ENCODE measurements around the gene HOXA4. TPM values are rescaled to one million over a fixed set of nuclear protein-coding genes. Genes with fewer than 3 reads are reported as not detected.

The HOXA4 gene
- total RNA-seq, 5 donors from 2014 or later (not counting 1 experiment from before 2014, with no cell fraction given): 0.25 to 0.38 (median 0.36) TPM; not detected in 2

- peaks cover 0 to 6% of the 10 kb centered on the region in 2 donors for H3K27me3 Mint-ChIP-seq
- H3K4me3 Mint-ChIP-seq: no peak overlapping the region
- DNase-seq (no peak), ATAC-seq (replicated peaks in 1 of 4) (no peak)
- Histone ChIP-seq H3K27ac (ENCODE audit: low read length) (no peak overlapping the region), H3K36me3 (ENCODE audit: control insufficient read depth in 2 of 2, extremely low read depth in 1 of 2, insufficient read depth in 1 of 2, low read length in 1 of 2) (no peaks in the 10 kb centered on the region), H3K4me3 (ENCODE audit: control insufficient read depth in 1 of 2, extremely low read depth in 1 of 2, low read length in 1 of 2) (no peak overlapping the region), H3K27me3 (replicated peaks in 1 of 2; ENCODE audit: control insufficient read depth in 2 of 2, extremely low read depth in 1 of 2, insufficient read depth in 2 of 2, low read length in 1 of 2) (peaks cover 0 to 41% of the 10 kb centered on the region in 2 experiments), H3K9me3 (no peaks in the 10 kb centered on the region), H3K4me1 (ENCODE audit: control insufficient read depth in 1 of 2, extremely low read depth in 1 of 2, insufficient read depth in 2 of 2, low read length in 2 of 2) (no peaks in the 10 kb centered on the region)
- 79% methylated on average over 8 of the region's 20 CpGs for WGBS (ENCODE audit: insufficient coverage)
- no peaks in the 10 kb centered on the region for H3K36me3 Mint-ChIP-seq
- no peaks in the 10 kb centered on the region for H3K4me1 Mint-ChIP-seq
- ChIA-PET POLR2A (interaction anchor here in 1 of 2 donors (0.5 kb wide), 1 partner anchor 1036 kb away, joined by 3 read pairs; no protein-coding TSS in a partner anchor), CTCF (no interaction called here)
- no peaks in the 10 kb centered on the region for H3K9me3 Mint-ChIP-seq
- H3K27ac Mint-ChIP-seq: no peak overlapping the region
These were observed 14.3 kb downstream of the HOXA4 start for GRCh38 chr7:27116031-27116961.

GRCh38 chr7:27115221-27116026, 15.1 kb downstream of the HOXA4 start:
- H3K27me3 Mint-ChIP-seq: peaks cover 0 to 6% of the 10 kb centered on the region in 2 donors
- H3K27ac Mint-ChIP-seq: no peak overlapping the region
- WGBS (ENCODE audit: insufficient coverage): 95% methylated on average over 37 of the region's 45 CpGs
- ChIA-PET CTCF (no interaction called here), POLR2A (interaction anchor here in 1 of 2 donors (0.5 kb wide), 1 partner anchor 1037 kb away, joined by 3 read pairs; no protein-coding TSS in a partner anchor)
- no peaks in the 10 kb centered on the region for H3K4me1 Mint-ChIP-seq
- Histone ChIP-seq H3K27me3 (replicated peaks in 1 of 2; ENCODE audit: control insufficient read depth in 2 of 2, extremely low read depth in 1 of 2, insufficient read depth in 2 of 2, low read length in 1 of 2) (peaks cover 0 to 38% of the 10 kb centered on the region in 2 experiments), H3K36me3 (ENCODE audit: control insufficient read depth in 2 of 2, extremely low read depth in 1 of 2, insufficient read depth in 1 of 2, low read length in 1 of 2) (no peaks in the 10 kb centered on the region), H3K4me3 (ENCODE audit: control insufficient read depth in 1 of 2, extremely low read depth in 1 of 2, low read length in 1 of 2) (no peak overlapping the region), H3K4me1 (ENCODE audit: control insufficient read depth in 1 of 2, extremely low read depth in 1 of 2, insufficient read depth in 2 of 2, low read length in 2 of 2) (no peaks in the 10 kb centered on the region), H3K27ac (ENCODE audit: low read length) (no peak overlapping the region), H3K9me3 (no peaks in the 10 kb centered on the region)
- H3K36me3 Mint-ChIP-seq: no peaks in the 10 kb centered on the region
- no peaks in the 10 kb centered on the region for H3K9me3 Mint-ChIP-seq
- H3K4me3 Mint-ChIP-seq: no peak overlapping the region
- no peak for DNase-seq
- no peak for ATAC-seq (replicated peaks in 1 of 4)

- Mint-ChIP-seq H3K36me3 (no peaks in the 10 kb centered on the region), H3K27me3 (peaks cover 0 to 6% of the 10 kb centered on the region in 2 donors), H3K27ac (no peak overlapping the region), H3K9me3 (no peaks in the 10 kb centered on the region), H3K4me3 (no peak overlapping the region), H3K4me1 (no peaks in the 10 kb centered on the region)
- ChIA-PET POLR2A (no interaction called here), CTCF (no interaction called here)
- H3K27ac ChIP-seq (ENCODE audit: low read length): no peak overlapping the region
- ATAC-seq (replicated peaks in 1 of 4) (no peak), DNase-seq (no peak)
- no peaks in the 10 kb centered on the region for H3K9me3 ChIP-seq
- H3K4me3 ChIP-seq (ENCODE audit: control insufficient read depth in 1 of 2, extremely low read depth in 1 of 2, low read length in 1 of 2): no peak overlapping the region
- WGBS (ENCODE audit: insufficient coverage): 100% methylated on average over 3 of the region's 6 CpGs
- no peaks in the 10 kb centered on the region for H3K4me1 ChIP-seq (ENCODE audit: control insufficient read depth in 1 of 2, extremely low read depth in 1 of 2, insufficient read depth in 2 of 2, low read length in 2 of 2)
- no peaks in the 10 kb centered on the region for H3K36me3 ChIP-seq (ENCODE audit: control insufficient read depth in 2 of 2, extremely low read depth in 1 of 2, insufficient read depth in 1 of 2, low read length in 1 of 2)
- H3K27me3 ChIP-seq (replicated peaks in 1 of 2; ENCODE audit: control insufficient read depth in 2 of 2, extremely low read depth in 1 of 2, insufficient read depth in 2 of 2, low read length in 1 of 2): peaks cover 0 to 37% of the 10 kb centered on the region in 2 experiments
These were observed 15.7 kb downstream of the HOXA4 start for GRCh38 chr7:27114881-27115220.

- H3K9me3 ChIP-seq: no peaks in the 10 kb centered on the region
- no peaks in the 10 kb centered on the region for H3K36me3 Mint-ChIP-seq
- no peak overlapping the region for H3K4me3 Mint-ChIP-seq
- peaks cover 0 to 6% of the 10 kb centered on the region in 2 donors for H3K27me3 Mint-ChIP-seq
- H3K27ac ChIP-seq (ENCODE audit: low read length): no peak overlapping the region
- DNase-seq (no peak), ATAC-seq (replicated peaks in 1 of 4) (no peak)
- no peaks in the 10 kb centered on the region for H3K9me3 Mint-ChIP-seq
- no peak overlapping the region for H3K27ac Mint-ChIP-seq
- WGBS (ENCODE audit: insufficient coverage): 100% methylated on average over 1 of the region's 26 CpGs
- ChIA-PET POLR2A (no interaction called here), CTCF (no interaction called here)
- H3K4me1 Mint-ChIP-seq: no peaks in the 10 kb centered on the region
- peaks cover 0 to 37% of the 10 kb centered on the region in 2 experiments for H3K27me3 ChIP-seq (replicated peaks in 1 of 2; ENCODE audit: control insufficient read depth in 2 of 2, extremely low read depth in 1 of 2, insufficient read depth in 2 of 2, low read length in 1 of 2)
- H3K4me1 ChIP-seq (ENCODE audit: control insufficient read depth in 1 of 2, extremely low read depth in 1 of 2, insufficient read depth in 2 of 2, low read length in 2 of 2): no peaks in the 10 kb centered on the region
- H3K36me3 ChIP-seq (ENCODE audit: control insufficient read depth in 2 of 2, extremely low read depth in 1 of 2, insufficient read depth in 1 of 2, low read length in 1 of 2): no peaks in the 10 kb centered on the region
- no peak overlapping the region for H3K4me3 ChIP-seq (ENCODE audit: control insufficient read depth in 1 of 2, extremely low read depth in 1 of 2, low read length in 1 of 2)
These were observed 16.4 kb downstream of the HOXA4 start for GRCh38 chr7:27113991-27114769.

GRCh38 chr7:27112955-27113949, 17.3 kb downstream of the HOXA4 start:
- Mint-ChIP-seq H3K36me3 (no peaks in the 10 kb centered on the region), H3K4me1 (no peaks in the 10 kb centered on the region), H3K27ac (no peak overlapping the region), H3K4me3 (no peak overlapping the region), H3K27me3 (peaks cover 0 to 6% of the 10 kb centered on the region in 2 donors), H3K9me3 (no peaks in the 10 kb centered on the region)
- ATAC-seq (replicated peaks in 1 of 4) (no peak), DNase-seq (no peak)
- Histone ChIP-seq H3K4me1 (ENCODE audit: control insufficient read depth in 1 of 2, extremely low read depth in 1 of 2, insufficient read depth in 2 of 2, low read length in 2 of 2) (no peaks in the 10 kb centered on the region), H3K9me3 (no peaks in the 10 kb centered on the region), H3K27ac (ENCODE audit: low read length) (no peak overlapping the region), H3K4me3 (ENCODE audit: control insufficient read depth in 1 of 2, extremely low read depth in 1 of 2, low read length in 1 of 2) (no peak overlapping the region), H3K27me3 (replicated peaks in 1 of 2; ENCODE audit: control insufficient read depth in 2 of 2, extremely low read depth in 1 of 2, insufficient read depth in 2 of 2, low read length in 1 of 2) (peaks cover 0 to 35% of the 10 kb centered on the region in 2 experiments), H3K36me3 (ENCODE audit: control insufficient read depth in 2 of 2, extremely low read depth in 1 of 2, insufficient read depth in 1 of 2, low read length in 1 of 2) (no peaks in the 10 kb centered on the region)
- CTCF ChIA-PET: interaction anchor here (0.6 to 0.8 kb wide), 2 partner anchors 37 to 261 kb away, joined by 3 read pairs; no protein-coding TSS in a partner anchor
- POLR2A ChIA-PET: no interaction called here
- 89% methylated on average over 20 of the region's 57 CpGs for WGBS (ENCODE audit: insufficient coverage)
